ENCODE measurements around the gene FGD6. TPM values are rescaled to one million over a fixed set of nuclear protein-coding genes. Genes with fewer than 3 reads are reported as not detected.

The FGD6 gene
- total RNA-seq, 2 experiments from 2014 or later, result 5.6 to 7.8 TPM

DNA sequence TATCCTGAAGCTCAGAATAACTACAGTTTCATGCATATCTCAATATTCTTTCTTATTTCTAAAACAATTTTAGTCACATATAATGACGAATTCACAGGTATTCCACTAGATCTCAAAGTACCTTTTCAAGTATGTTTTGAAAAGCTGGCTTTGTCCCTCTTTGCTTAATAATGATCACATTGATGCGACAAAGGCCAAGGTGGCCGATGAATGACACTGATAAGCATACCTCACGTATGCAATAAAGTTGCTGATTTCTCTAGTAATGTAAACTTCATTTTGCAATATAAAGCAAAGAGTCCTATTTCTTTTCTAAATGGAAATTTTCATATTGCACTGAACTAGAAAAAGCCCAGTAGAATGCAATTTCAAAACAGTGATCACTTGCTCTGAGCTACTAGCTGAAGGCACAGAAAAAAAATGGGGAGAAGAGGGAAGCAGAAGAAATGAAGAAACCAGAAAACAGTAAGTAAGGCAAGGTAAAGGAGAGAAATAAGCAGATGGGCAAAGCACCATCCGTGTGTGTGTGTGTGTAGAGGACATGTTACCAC is 29.3 kb downstream of the FGD6 start:
- H3K4me1 ChIP-seq (ENCODE audit: insufficient read depth, low read length, poor library complexity, severe bottlenecking), result peaks cover 9% of the 10 kb centered on the region
- H3K27ac ChIP-seq (ENCODE audit: low read depth, low read length, poor library complexity, severe bottlenecking), result no peak overlapping the region
- H3K4me2 ChIP-seq (ENCODE audit: low read length), result no peak overlapping the region
- no peak overlapping the region for H2AFZ ChIP-seq (ENCODE audit: low read length)
- H3K9me3 ChIP-seq (ENCODE audit: low read length), result no peaks in the 10 kb centered on the region
- BruUV-seq (replicated peaks), result no TSS peak
- peaks cover 5% of the 10 kb centered on the region; the same call in 1 of the 2 replicates for H3K36me3 ChIP-seq (ENCODE audit: insufficient read depth, low read length)
- H3K79me2 ChIP-seq (ENCODE audit: insufficient read depth, low read depth, low read length), result no peaks in the 10 kb centered on the region
- TF ChIP-seq EZH2phosphoT487 (IDR thresholded peaks at IDR 0.05; ENCODE audit: borderline replicate concordance, low read depth, low read length), result no peak
- TF ChIP-seq CTCF (conservative IDR thresholded peaks at IDR 0.05; ENCODE audit: low read length), result no peak
- ChIA-PET POLR2A (interaction anchor here (0.6 to 1.2 kb wide), 5 partner anchors 11 to 956 kb away, joined by 3 to 5 read pairs (median 3); no protein-coding TSS in a partner anchor), CTCF (ENCODE audit: unreplicated experiment) (interaction anchor here (0.6 kb wide), 1 partner anchor 275 kb away, joined by 3 read pairs; no protein-coding TSS in a partner anchor)
- H3K4me3 ChIP-seq (ENCODE audit: low read depth, low read length, poor library complexity, severe bottlenecking), result no peak overlapping the region
- no peak for DNase-seq (ENCODE audit: low spot score)
- no peaks in the 10 kb centered on the region for H4K20me1 ChIP-seq (ENCODE audit: insufficient read depth, low read length)
- intact Hi-C loops (cut with micrococcal nuclease; ENCODE audit: unreplicated experiment), result no loop called here
- H3K9me2 ChIP-seq (ENCODE audit: insufficient read depth, low read length), result no peaks in the 10 kb centered on the region

- peaks cover 5% of the 10 kb centered on the region for H3K36me3 ChIP-seq (ENCODE audit: insufficient read depth, low read length)
- H3K4me2 ChIP-seq (ENCODE audit: low read length), result no peak overlapping the region
- H3K4me1 ChIP-seq (ENCODE audit: insufficient read depth, low read length, poor library complexity, severe bottlenecking), result peaks cover 4% of the 10 kb centered on the region
- BruUV-seq (replicated peaks), result no TSS peak
- ChIA-PET CTCF (ENCODE audit: unreplicated experiment) (no interaction called here), POLR2A (interaction anchor here (0.5 to 1.1 kb wide), 2 partner anchors 15 to 156 kb away, joined by 3 read pairs; no protein-coding TSS in a partner anchor)
- no peaks in the 10 kb centered on the region for H3K9me2 ChIP-seq (ENCODE audit: insufficient read depth, low read length)
- H2AFZ ChIP-seq (ENCODE audit: low read length), result no peak overlapping the region
- H3K4me3 ChIP-seq (ENCODE audit: low read depth, low read length, poor library complexity, severe bottlenecking), result no peak overlapping the region
- H3K79me2 ChIP-seq (ENCODE audit: insufficient read depth, low read depth, low read length), result no peaks in the 10 kb centered on the region
- no peaks in the 10 kb centered on the region for H4K20me1 ChIP-seq (ENCODE audit: insufficient read depth, low read length)
- no peak overlapping the region for H3K27ac ChIP-seq (ENCODE audit: low read depth, low read length, poor library complexity, severe bottlenecking)
- intact Hi-C loops (cut with micrococcal nuclease; ENCODE audit: unreplicated experiment), result no loop called here
- TF ChIP-seq CTCF (conservative IDR thresholded peaks at IDR 0.05; ENCODE audit: low read length) (no peak), EZH2phosphoT487 (IDR thresholded peaks at IDR 0.05; ENCODE audit: borderline replicate concordance, low read depth, low read length) (no peak)
- H3K9me3 ChIP-seq (ENCODE audit: low read length), result no peaks in the 10 kb centered on the region
- no peak for DNase-seq (ENCODE audit: low spot score)
These were observed 31.4 kb downstream of the FGD6 start for GRCh38 chr12:95185854-95186253.

DNA sequence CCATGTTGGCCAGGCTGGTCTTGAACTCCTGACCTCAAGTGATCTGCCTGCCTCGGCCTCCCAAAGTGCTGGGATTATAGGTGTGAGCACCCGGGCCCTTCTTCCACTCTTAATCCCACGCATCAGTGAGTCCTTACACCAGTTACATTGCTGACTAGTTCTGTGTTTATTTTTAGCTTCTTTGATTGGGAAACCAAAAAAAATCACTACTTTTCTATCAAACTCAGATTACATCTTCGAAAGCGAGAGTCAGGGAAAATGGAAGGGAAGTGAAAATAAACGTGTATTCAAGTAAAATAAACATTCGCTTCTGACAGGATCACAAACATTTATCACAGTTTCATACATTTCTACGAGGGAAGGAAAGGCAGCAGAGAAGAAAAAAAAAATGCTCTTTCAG is 32.2 kb downstream of the FGD6 start:
- H2AFZ ChIP-seq (ENCODE audit: low read length), result no peak overlapping the region
- intact Hi-C loops (cut with micrococcal nuclease; ENCODE audit: unreplicated experiment), result no loop called here
- H3K9me3 ChIP-seq (ENCODE audit: low read length), result no peaks in the 10 kb centered on the region
- no peaks in the 10 kb centered on the region for H4K20me1 ChIP-seq (ENCODE audit: insufficient read depth, low read length)
- H3K4me1 ChIP-seq (ENCODE audit: insufficient read depth, low read length, poor library complexity, severe bottlenecking), result peaks cover 4% of the 10 kb centered on the region
- H3K9me2 ChIP-seq (ENCODE audit: insufficient read depth, low read length), result no peaks in the 10 kb centered on the region
- ChIA-PET POLR2A (interaction anchor here (1.1 kb wide), 1 partner anchor 16 kb away, joined by 3 read pairs; no protein-coding TSS in a partner anchor), CTCF (ENCODE audit: unreplicated experiment) (no interaction called here)
- no TSS peak for BruUV-seq (replicated peaks)
- peaks cover 5% of the 10 kb centered on the region for H3K36me3 ChIP-seq (ENCODE audit: insufficient read depth, low read length)
- TF ChIP-seq EZH2phosphoT487 (IDR thresholded peaks at IDR 0.05; ENCODE audit: borderline replicate concordance, low read depth, low read length) (no peak), CTCF (conservative IDR thresholded peaks at IDR 0.05; ENCODE audit: low read length) (no peak)
- no peak for DNase-seq (ENCODE audit: low spot score)
- H3K79me2 ChIP-seq (ENCODE audit: insufficient read depth, low read depth, low read length), result no peaks in the 10 kb centered on the region
- H3K4me2 ChIP-seq (ENCODE audit: low read length), result no peak overlapping the region
- H3K27ac ChIP-seq (ENCODE audit: low read depth, low read length, poor library complexity, severe bottlenecking), result no peak overlapping the region
- no peak overlapping the region for H3K4me3 ChIP-seq (ENCODE audit: low read depth, low read length, poor library complexity, severe bottlenecking)
